ENCODE results near the gene COL4A4. TPM values are rescaled to one million over a fixed set of nuclear protein-coding genes. Genes with fewer than 3 reads are reported as not detected.

COL4A4 gene
- total and polyA plus RNA-seq, 2 donors (not counting 1 experiment from before 2014, with no cell fraction given): 6.2 to 30.2 TPM

GRCh38 chr2:227038550-227039189, 125.3 kb downstream of the COL4A4 start:
- Histone ChIP-seq H3K79me2 (ENCODE audit: control insufficient read depth, insufficient read depth, low read length) (no peaks in the 10 kb centered on the region), H3K4me1 (ENCODE audit: control insufficient read depth in 2 of 2, insufficient read depth in 2 of 2, low read length in 2 of 2) (no peaks in the 10 kb centered on the region), H3K27me3 (replicated peaks in 1 of 4; ENCODE audit: control extremely low read depth in 1 of 4, control insufficient read depth in 3 of 4, insufficient read depth in 4 of 4, low read length in 3 of 4) (no peaks in the 10 kb centered on the region), H3K27ac (ENCODE audit: low read length in 2 of 2) (no peak overlapping the region), H4K20me1 (ENCODE audit: control insufficient read depth, insufficient read depth, low read length, poor library complexity, severe bottlenecking) (no peaks in the 10 kb centered on the region), H3K9me3 (ENCODE audit: control extremely low read depth in 1 of 3, control insufficient read depth in 2 of 3, insufficient read depth in 1 of 3, low read length in 2 of 3) (no peaks in the 10 kb centered on the region), H3K9ac (ENCODE audit: low read length) (no peak overlapping the region), H3K36me3 (replicated peaks in 1 of 2; ENCODE audit: control extremely low read depth in 1 of 2, control insufficient read depth in 1 of 2, extremely low read depth in 1 of 2, insufficient read depth in 2 of 2, low read length in 1 of 2) (no peaks in the 10 kb centered on the region), H3K4me3 (ENCODE audit: control extremely low read depth in 1 of 5, extremely low read depth in 1 of 5, insufficient read depth in 1 of 5, low read depth in 2 of 5, low read length in 4 of 5) (no peak overlapping the region), H2AFZ (ENCODE audit: insufficient read depth, low read depth, low read length, poor library complexity, severe bottlenecking) (no peak overlapping the region), H3K4me2 (replicated peaks; ENCODE audit: low read depth, low read length, poor library complexity, severe bottlenecking) (no peak overlapping the region)
- H3K4me3 Mint-ChIP-seq: no peak overlapping the region
- H3K27me3 Mint-ChIP-seq: no peaks in the 10 kb centered on the region
- H3K4me1 Mint-ChIP-seq: no peaks in the 10 kb centered on the region
- no CpG with 5 or more reads among the region's 1 CpG for WGBS (ENCODE audit: insufficient coverage)
- ChIA-PET CTCF (no interaction called here), POLR2A (no interaction called here)
- TF ChIP-seq EZH2 (IDR thresholded peaks at IDR 0.05; ENCODE audit: borderline replicate concordance, insufficient read depth, low read depth, low read length, poor library complexity, severe bottlenecking) (no peak), CTCF (IDR thresholded peaks at IDR 0.05) (no peak)
- H3K9me3 Mint-ChIP-seq (ENCODE audit: insufficient read depth): peaks cover 3% of the 10 kb centered on the region
- no peak overlapping the region for H3K27ac Mint-ChIP-seq
- no peak for ATAC-seq (ENCODE audit: low read depth)
- intact Hi-C loops (cut with micrococcal nuclease): no loop called here
- no peak for DNase-seq

GRCh38 chr2:227036527-227036926, 127.5 kb downstream of the COL4A4 start:
- no peak for TF ChIP-seq CTCF (IDR thresholded peaks at IDR 0.05)
- no peak for TF ChIP-seq EZH2 (IDR thresholded peaks at IDR 0.05; ENCODE audit: borderline replicate concordance, insufficient read depth, low read depth, low read length, poor library complexity, severe bottlenecking)
- no peaks in the 10 kb centered on the region for H3K27me3 ChIP-seq (replicated peaks in 1 of 4; ENCODE audit: control extremely low read depth in 1 of 4, control insufficient read depth in 3 of 4, insufficient read depth in 4 of 4, low read length in 3 of 4)

More at GRCh38 chr2:227036527-227036926, 127.5 kb downstream of the COL4A4 start:
- no peaks in the 10 kb centered on the region for H3K36me3 ChIP-seq (replicated peaks in 1 of 2; ENCODE audit: control extremely low read depth in 1 of 2, control insufficient read depth in 1 of 2, extremely low read depth in 1 of 2, insufficient read depth in 2 of 2, low read length in 1 of 2)
- H3K27me3 Mint-ChIP-seq: no peaks in the 10 kb centered on the region
- H3K4me3 Mint-ChIP-seq: no peak overlapping the region
- no peaks in the 10 kb centered on the region for H3K4me1 ChIP-seq (ENCODE audit: control insufficient read depth in 2 of 2, insufficient read depth in 2 of 2, low read length in 2 of 2)
- no peak overlapping the region for H3K4me2 ChIP-seq (replicated peaks; ENCODE audit: low read depth, low read length, poor library complexity, severe bottlenecking)
- H3K27ac Mint-ChIP-seq: no peak overlapping the region
- H3K27ac ChIP-seq (ENCODE audit: low read length in 2 of 2): no peak overlapping the region
- peaks cover 3% of the 10 kb centered on the region for H3K9me3 Mint-ChIP-seq (ENCODE audit: insufficient read depth)
- WGBS (ENCODE audit: insufficient coverage): 75% methylated on average over 2 of the region's 3 CpGs
- no peak overlapping the region for H2AFZ ChIP-seq (ENCODE audit: insufficient read depth, low read depth, low read length, poor library complexity, severe bottlenecking)
- POLR2A ChIA-PET: no interaction called here
- H3K9ac ChIP-seq (ENCODE audit: low read length): no peak overlapping the region
- H3K9me3 ChIP-seq (ENCODE audit: control extremely low read depth in 1 of 3, control insufficient read depth in 2 of 3, insufficient read depth in 1 of 3, low read length in 2 of 3): no peaks in the 10 kb centered on the region
- H4K20me1 ChIP-seq (ENCODE audit: control insufficient read depth, insufficient read depth, low read length, poor library complexity, severe bottlenecking): no peaks in the 10 kb centered on the region
- no peak overlapping the region for H3K4me3 ChIP-seq (ENCODE audit: control extremely low read depth in 1 of 5, extremely low read depth in 1 of 5, insufficient read depth in 1 of 5, low read depth in 2 of 5, low read length in 4 of 5)
- H3K79me2 ChIP-seq (ENCODE audit: control insufficient read depth, insufficient read depth, low read length): no peaks in the 10 kb centered on the region
- no peaks in the 10 kb centered on the region for H3K4me1 Mint-ChIP-seq
- CTCF ChIA-PET: no interaction called here
- DNase-seq (no peak), ATAC-seq (ENCODE audit: low read depth) (no peak)
- intact Hi-C loops (cut with micrococcal nuclease): no loop called here

Measured in B cell (primary cell).